ENCODE data around the gene ALKBH4.

The ALKBH4 gene

GRCh38 chr7:102436118-102436517 lies 28.5 kb downstream of the ALKBH4 start:
- no peak for DNase-seq
- in situ Hi-C loops (cut with HindIII; ENCODE audit: low pct_ligation_motif_present, low sequenced_read_pairs): no loop called here
- no peak for TF ChIP-seq CTCF (IDR thresholded peaks at IDR 0.05; ENCODE audit: low read depth, low read length, missing control alignments)
- H3K27ac ChIP-seq: no peak overlapping the region
- H3K27me3 ChIP-seq (replicated peaks): no peaks in the 10 kb centered on the region
- peaks cover 10% of the 10 kb centered on the region for H3K36me3 ChIP-seq (replicated peaks)
- H3K4me3 ChIP-seq (ENCODE audit: low read depth, low read length): no peak overlapping the region

GRCh38 chr7:102434039-102434486 lies 30.6 kb downstream of the ALKBH4 start:
- Histone ChIP-seq H3K27ac (no peak overlapping the region), H3K4me3 (ENCODE audit: low read depth, low read length) (peak overlapping the region; percentile 71), H3K36me3 (replicated peaks) (peaks cover 5% of the 10 kb centered on the region), H3K27me3 (replicated peaks) (no peaks in the 10 kb centered on the region)
- TF ChIP-seq CTCF (IDR thresholded peaks at IDR 0.05; ENCODE audit: low read depth, low read length, missing control alignments): no peak
- DNase-seq: no peak
- in situ Hi-C loops (cut with HindIII; ENCODE audit: low pct_ligation_motif_present, low sequenced_read_pairs): no loop called here

GRCh38 chr7:102433219-102434038 lies 31.2 kb downstream of the ALKBH4 start, which contains the start of gene ORAI2:
Gene ORAI2 (plus strand): TSS chr7:102433575. CDS start chr7:102438957, 5,382 bp downstream.
- in situ Hi-C loops (cut with HindIII; ENCODE audit: low pct_ligation_motif_present, low sequenced_read_pairs): no loop called here

GRCh38 chr7:102432442-102433218 lies 32.0 kb downstream of the ALKBH4 start:
- Histone ChIP-seq H3K36me3 (replicated peaks) (no peaks in the 10 kb centered on the region), H3K27ac (peak overlapping the region; percentile 48), H3K27me3 (replicated peaks) (no peaks in the 10 kb centered on the region), H3K4me3 (ENCODE audit: low read depth, low read length) (peak overlapping the region; percentile 64)
- no peak for TF ChIP-seq CTCF (IDR thresholded peaks at IDR 0.05; ENCODE audit: low read depth, low read length, missing control alignments)
- DNase-seq: no peak
- in situ Hi-C loops (cut with HindIII; ENCODE audit: low pct_ligation_motif_present, low sequenced_read_pairs): no loop called here

More at GRCh38 chr7:102433219-102434038, 31.2 kb downstream of the ALKBH4 start, which contains the start of gene ORAI2:
- H3K27ac ChIP-seq: peak within 1 kb of the TSS; percentile 48
- H3K27me3 ChIP-seq (replicated peaks): no peaks in the 10 kb centered on the region
- no peaks in the 10 kb centered on the region for H3K36me3 ChIP-seq (replicated peaks)
- DNase-seq: peak; percentile 39
- no peak for TF ChIP-seq CTCF (IDR thresholded peaks at IDR 0.05; ENCODE audit: low read depth, low read length, missing control alignments)
- peak within 1 kb of the TSS; percentile 71 for H3K4me3 ChIP-seq (ENCODE audit: low read depth, low read length)

- no peak for DNase-seq
- in situ Hi-C loops (cut with HindIII; ENCODE audit: low pct_ligation_motif_present, low sequenced_read_pairs): no loop called here
- Histone ChIP-seq H3K27me3 (replicated peaks) (no peaks in the 10 kb centered on the region), H3K36me3 (replicated peaks) (peaks cover 5% of the 10 kb centered on the region), H3K27ac (no peak overlapping the region), H3K4me3 (ENCODE audit: low read depth, low read length) (no peak overlapping the region)
- TF ChIP-seq CTCF (IDR thresholded peaks at IDR 0.05; ENCODE audit: low read depth, low read length, missing control alignments): no peak
Observed at GRCh38 chr7:102431617-102432298, 32.9 kb downstream of the ALKBH4 start.

Measured in brain microvascular endothelial cell (primary cell).